Pulmonary artery endothelial cell (primary cell): ENCODE results near the gene ZFPM1. TPM values are rescaled to one million over a fixed set of nuclear protein-coding genes. Genes with fewer than 3 reads are reported as not detected.

Experiments used
- DNase-seq: peaks from one replicate; pipeline ENCODE4 v3.0.0-alpha.2; 2011; ENCODE audit warnings: low read depth, low spot score
- total RNA-seq: library from RNA; depleted of rRNA; stranded (reverse); fragments of >200 nt; gene quantifications from 2 replicates; pipeline ENCODE4 v1.2.3, GENCODE V29; 2014

The ZFPM1 gene
- total RNA-seq, 1 donor from 2014 or later = 2.0 TPM

DNA sequence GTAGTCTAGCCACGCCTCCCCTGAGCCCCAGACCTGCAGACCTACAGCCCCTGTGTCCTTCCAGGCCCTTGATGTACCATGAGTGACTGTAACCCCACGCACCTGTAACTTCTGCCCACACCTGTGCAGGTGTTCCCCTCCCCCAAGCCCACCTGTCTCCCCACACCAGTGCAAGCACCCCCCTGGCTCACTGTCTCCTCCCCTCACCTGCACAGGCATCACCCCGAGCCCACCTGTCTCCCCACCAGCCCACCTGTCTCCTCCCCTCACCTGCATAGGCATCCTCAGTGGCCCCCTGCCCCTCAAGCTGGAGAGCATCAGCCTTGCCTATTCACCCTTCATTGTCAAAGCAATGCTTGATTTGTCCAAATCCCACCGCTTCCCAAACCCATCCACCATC lies 84.8 kb downstream of the ZFPM1 start:
- no peak for DNase-seq

- DNase-seq = no peak
These were observed 85.4 kb downstream of the ZFPM1 start for GRCh38 chr16:88538366-88539060.

- no peak for DNase-seq
These were observed 86.2 kb downstream of the ZFPM1 start for GRCh38 chr16:88539261-88539651.

DNA sequence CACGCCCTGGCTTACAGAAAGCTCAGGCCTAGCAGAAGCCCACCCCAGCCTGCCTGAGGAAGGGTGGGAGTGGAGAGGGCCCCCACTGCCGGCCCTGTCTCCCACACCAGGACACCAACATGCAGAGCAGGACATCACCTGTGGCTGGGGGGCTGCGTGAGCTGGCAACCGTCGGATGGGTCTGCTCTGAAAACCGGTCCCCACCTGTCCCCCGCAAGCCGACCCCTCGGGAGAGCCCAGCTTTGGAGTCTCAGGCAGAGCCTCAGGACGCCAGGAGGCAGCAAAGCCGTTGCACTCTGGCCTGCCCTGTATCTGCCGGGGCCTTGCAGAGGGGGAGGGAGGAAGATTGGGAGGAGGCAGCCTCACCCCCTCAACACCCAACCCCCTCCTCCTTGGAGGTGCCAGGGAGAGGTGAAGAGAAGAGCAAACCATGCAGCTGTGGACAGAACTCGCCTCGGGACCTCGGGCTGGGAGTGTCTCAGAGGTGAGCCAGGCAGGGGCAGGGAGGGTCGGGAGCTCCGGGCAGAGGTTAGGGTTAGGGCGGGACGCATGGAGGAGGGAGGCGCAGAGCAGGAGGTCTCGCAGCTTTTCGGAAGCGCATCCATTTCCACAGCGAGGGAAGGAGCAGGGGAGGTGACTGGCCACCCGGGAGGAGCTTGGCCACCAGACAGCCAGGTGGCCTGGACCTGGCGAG lies 86.7 kb downstream of the ZFPM1 start:
- DNase-seq = no peak

DNA sequence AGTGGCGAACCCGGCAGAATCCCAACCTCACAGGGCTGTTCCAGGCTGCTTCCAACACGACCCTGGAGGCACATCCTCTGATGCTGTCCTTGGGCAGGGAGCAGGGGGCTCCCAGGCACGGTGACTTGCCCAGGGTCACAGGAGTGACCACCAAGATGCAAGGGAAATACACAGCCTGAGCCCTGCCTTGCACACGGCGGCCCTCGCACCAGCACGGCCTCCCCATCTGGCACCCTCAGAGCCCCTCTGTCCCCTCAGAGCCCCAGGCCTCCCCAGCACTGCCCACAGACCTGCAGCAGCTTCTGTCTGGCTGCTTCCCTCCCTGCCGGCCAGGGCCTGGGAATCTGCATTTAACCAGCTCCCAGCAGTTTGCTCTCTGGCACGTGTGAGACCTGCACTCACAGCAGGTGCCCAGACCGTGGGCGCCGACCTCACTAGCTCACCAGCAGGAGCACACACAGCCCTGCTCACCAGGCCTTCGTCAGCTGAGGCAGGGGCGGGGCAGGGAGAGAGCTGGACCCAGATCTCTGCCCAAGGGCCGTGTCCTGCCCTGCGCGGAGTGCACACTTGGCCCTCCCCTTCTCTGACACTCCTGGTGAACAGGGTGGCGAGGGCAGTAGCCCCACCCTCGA lies 87.4 kb downstream of the ZFPM1 start:
- no peak for DNase-seq

- DNase-seq = no peak
These were observed 88.9 kb downstream of the ZFPM1 start for GRCh38 chr16:88541831-88542616.

DNA sequence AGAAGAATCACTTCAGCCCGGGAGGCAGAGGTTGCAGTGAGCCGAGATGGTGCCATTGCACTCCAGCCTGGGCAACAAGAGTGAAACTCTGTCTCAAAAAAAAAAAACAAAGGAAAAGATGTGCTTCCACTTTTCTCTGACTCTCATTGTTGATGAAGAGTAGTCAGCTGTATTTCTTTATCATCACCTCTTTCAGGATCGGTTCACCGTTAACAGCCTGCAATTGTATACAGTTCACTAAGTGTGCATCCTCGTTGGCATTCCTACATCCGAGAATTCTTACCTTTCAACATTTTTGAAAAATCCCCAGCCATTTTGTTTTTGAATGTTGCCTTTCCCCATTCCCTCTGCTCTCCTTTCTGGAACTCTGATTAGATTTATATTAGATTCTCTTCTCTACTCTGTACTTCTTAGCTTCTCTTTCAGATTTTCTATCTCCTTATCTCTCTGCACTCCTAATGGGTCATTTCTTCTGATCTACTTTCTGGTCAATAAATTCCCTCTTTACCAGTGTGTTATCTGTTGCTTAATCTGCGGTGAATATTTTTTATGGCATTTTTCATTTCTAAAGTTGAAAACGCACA lies 90.2 kb downstream of the ZFPM1 start:
- DNase-seq = no peak

GRCh38 chr16:88545781-88546180 lies 92.7 kb downstream of the ZFPM1 start:
- DNase-seq = no peak

DNA sequence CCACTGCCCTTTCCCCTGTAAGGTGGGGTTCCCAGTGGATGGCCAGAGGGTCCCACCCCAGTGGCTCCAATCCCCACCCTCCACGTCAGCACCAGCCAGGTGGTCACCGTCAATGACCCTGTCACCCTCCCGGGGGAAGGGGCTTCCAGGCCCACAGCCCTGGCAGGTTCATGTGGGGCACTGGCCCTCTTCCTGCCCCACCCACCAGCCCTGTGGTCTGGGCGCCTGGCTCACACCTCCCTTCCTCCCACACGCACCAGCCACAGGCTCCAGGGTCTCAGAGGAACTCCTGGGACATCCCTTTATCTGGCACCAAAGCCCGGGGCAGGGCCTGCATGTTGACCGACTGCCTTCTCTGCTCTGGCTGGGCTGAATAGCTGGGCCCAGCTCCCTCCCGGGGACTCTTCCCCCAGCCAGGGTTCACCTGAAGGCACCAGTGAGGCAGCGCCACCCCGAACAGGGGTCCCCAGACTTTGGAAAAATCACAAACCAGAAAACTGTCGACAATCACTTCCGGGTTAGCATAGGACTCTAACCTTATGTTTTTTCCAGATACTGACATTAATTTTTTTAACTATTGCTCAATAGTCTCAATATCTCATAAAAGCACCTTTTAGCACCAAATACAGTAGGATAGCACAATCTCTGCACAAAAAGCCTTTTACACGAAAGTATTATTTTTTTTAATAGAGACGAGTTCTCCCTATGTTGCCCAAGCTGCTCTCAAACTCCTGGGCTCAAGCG lies 95.2 kb downstream of the ZFPM1 start:
- DNase-seq = no peak

DNA sequence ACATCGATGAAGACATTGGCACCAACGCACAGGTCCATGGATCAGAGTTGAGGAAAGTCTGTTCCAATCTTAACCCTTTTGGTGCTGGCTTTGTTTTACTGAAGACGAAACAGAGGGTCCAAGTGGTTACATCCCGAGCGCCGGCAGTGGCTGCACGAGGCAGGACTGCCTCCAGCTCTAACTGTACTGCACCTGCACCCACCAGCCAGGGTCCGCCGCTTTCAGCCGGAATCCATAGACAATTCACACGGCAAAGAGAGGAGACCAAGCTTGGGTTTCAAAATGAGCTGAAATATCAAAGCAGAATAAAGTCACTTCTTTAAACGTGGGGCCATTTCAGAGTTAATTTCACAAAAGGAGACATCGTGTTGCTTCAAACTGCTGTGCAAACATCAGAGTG lies 95.9 kb downstream of the ZFPM1 start:
- no peak for DNase-seq

- DNase-seq = no peak
These were observed 96.7 kb downstream of the ZFPM1 start for GRCh38 chr16:88549671-88550245.

GRCh38 chr16:88550246-88550661 lies 97.2 kb downstream of the ZFPM1 start:
- DNase-seq = no peak

GRCh38 chr16:88552166-88552565 lies 99.1 kb downstream of the ZFPM1 start:
- DNase-seq = no peak

DNA sequence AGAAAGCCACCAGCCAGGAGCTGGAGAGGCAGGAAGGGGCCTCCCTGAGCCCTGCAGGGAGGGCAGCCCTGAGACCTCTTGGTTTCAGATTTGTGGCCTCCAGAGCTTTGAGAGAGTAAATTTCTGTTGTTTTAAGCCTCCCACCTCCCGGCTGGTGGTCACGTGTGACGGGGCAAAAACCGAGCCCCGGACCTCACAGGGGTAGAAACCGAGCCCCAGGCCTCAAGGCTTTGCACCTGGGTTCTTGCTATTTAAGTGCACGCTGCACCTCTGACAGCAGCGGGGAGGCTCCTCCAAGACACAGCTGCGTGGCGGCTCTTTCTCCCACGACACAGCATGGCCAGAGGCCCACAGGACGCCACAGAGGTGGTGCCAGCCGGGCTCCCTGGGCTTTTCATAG lies 99.7 kb downstream of the ZFPM1 start:
- DNase-seq = no peak

- no peak for DNase-seq
These were observed 100.7 kb downstream of the ZFPM1 start for GRCh38 chr16:88553739-88554138.

DNA sequence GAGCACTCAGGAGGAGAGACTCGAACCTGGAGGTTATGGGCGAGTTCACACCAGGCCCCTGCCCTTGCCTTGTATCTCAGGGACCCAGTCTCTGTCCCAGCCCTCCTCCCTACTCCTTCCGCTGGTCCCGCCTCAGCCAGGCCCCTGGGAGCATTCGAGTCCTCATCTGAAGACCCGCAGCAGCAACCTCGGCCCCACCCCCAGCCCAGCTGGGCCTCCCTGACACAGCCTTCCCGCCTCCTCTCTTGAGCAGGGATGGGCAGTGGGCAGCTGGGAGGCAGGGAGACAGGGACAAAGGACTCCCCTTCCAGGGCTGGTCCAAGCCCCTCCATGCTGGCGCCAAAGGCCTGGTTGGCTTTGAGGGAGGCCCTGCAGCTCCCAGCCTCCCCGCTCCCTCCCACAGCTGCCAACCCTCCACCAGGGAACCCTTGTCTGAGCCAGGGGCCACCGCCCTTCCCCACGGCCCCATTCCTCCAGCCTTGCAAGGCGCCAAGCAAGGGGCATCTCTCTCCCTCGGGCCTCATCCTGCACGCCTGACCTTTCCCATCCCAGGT lies 101.7 kb downstream of the ZFPM1 start:
- no peak for DNase-seq

- DNase-seq = no peak
These were observed 103.4 kb downstream of the ZFPM1 start for GRCh38 chr16:88556294-88556988.

DNA sequence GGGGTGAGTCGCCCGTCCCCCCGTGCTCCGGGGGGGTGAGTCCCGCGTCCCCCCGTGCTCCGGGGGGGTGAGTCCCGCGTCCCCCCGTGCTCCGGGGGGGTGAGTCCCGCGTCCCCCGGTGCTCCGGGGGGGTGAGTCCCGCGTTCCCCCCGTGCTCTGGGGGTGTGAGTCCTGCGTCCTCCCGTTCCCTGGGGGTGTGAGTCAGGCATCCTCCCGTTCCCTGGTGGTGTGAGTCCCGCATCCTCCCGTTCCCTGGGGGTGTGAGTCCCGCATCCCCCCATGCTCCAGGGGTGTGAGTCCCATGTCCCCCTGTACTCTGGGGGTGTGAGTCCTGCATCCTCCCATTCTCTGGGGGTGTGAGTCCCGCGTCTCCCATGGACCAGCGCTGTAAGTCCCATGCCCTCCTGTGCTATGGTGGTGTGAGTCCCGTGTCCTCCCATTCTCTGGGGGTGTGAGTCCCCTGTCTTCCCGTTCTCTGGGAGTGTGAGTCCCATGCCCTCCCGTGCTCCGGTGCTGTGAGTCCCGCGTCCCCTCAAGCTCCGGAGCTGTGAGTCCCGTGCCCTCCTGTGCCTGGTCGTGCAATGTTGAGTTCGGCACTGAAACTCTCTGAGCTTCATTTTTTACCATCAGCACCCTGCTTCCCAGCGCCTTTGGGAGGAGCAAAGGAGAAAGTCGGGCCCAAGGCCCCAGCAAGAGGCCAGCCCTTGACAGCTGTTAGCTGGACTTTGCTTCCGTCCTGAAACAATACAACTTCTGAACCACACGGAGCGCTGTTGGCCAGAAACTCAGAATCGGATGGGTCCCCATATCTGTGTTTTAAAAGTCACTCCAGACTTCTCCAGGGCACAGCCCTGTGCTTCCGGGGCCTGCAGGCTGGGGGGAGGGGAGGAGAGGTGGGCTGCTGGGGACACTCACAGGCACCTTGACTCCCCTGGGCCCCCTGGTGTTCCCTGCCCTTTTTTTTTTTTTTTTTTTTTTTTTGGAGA lies 105.7 kb downstream of the ZFPM1 start:
- peak; percentile 43 for DNase-seq
